Measurements from ENCODE around the gene PIGP. TPM values are rescaled to one million over a fixed set of nuclear protein-coding genes. Genes with fewer than 3 reads are reported as not detected.

PIGP gene
- total RNA-seq, 3 donors from 2014 or later (not counting 1 experiment from before 2014, with no cell fraction given), result 6.5 to 10.4 (median 8.5) TPM

DNA sequence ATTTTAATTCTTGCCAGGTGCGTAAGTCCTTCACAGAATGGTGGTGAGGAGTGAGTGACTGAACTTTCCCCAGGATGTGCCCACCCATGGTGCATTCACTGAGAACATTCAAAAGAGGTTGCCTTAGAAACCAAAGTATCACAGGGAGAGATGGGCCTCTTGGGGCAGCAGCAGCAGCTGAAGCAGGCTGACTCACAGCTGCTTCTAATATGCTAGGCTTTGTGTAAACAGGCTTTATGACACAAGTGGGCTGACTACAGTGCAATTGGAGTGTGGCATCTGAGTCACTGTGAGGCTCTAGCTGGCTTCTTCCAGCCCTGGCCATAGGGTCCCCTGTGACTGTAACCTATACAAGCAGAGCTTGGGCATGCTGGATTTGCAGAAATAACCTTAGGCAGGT, 12.6 kb downstream of the PIGP start:
- TF ChIP-seq, protein P1, sequence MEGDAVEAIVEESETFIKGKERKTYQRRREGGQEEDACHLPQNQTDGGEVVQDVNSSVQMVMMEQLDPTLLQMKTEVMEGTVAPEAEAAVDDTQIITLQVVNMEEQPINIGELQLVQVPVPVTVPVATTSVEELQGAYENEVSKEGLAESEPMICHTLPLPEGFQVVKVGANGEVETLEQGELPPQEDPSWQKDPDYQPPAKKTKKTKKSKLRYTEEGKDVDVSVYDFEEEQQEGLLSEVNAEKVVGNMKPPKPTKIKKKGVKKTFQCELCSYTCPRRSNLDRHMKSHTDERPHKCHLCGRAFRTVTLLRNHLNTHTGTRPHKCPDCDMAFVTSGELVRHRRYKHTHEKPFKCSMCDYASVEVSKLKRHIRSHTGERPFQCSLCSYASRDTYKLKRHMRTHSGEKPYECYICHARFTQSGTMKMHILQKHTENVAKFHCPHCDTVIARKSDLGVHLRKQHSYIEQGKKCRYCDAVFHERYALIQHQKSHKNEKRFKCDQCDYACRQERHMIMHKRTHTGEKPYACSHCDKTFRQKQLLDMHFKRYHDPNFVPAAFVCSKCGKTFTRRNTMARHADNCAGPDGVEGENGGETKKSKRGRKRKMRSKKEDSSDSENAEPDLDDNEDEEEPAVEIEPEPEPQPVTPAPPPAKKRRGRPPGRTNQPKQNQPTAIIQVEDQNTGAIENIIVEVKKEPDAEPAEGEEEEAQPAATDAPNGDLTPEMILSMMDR (IDR thresholded peaks at IDR 0.05), result no peak
- intact Hi-C loops (cut with micrococcal nuclease), result no loop called here
- WGBS (ENCODE audit: insufficient coverage), result 88% methylated on average over 1 of the region's 1 CpG

DNA sequence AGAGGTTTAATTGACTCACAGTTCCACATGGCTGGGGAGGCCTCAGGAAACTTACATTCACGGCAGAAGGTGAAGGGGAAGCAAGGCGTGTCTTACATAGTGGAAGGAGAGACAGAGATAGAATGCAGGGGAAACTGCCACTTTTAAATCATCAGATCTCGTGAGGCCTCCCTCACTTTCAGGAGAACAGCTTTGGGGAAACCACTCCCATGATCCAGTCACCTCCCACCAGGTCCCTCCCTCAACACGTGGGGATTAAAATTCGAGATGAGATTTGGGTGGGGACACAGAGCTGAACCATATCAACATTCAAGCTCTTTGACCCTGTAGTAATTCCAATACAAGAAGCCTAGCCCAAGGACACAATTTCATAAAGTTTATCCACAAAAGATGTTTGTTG, 13.7 kb downstream of the PIGP start:
- no peak for DNase-seq
- Histone ChIP-seq H3K36me3 (ENCODE audit: control insufficient read depth, insufficient read depth, low read length) (no peaks in the 10 kb centered on the region), H3K27me3 (ENCODE audit: control insufficient read depth, insufficient read depth, low read length) (no peaks in the 10 kb centered on the region), H3K27ac (ENCODE audit: low read length) (no peak overlapping the region), H3K4me1 (ENCODE audit: control insufficient read depth, insufficient read depth, low read length) (no peaks in the 10 kb centered on the region), H3K9me3 (ENCODE audit: control insufficient read depth, insufficient read depth, low read length) (no peaks in the 10 kb centered on the region), H3K4me3 (ENCODE audit: low read length) (no peak overlapping the region)
- H3K27me3 Mint-ChIP-seq (ENCODE audit: low read depth in 2 of 2), result peaks cover 7% of the 10 kb centered on the region in 2 donors
- WGBS (ENCODE audit: insufficient coverage), result 74% methylated on average over 5 of the region's 5 CpGs
- no peaks in the 10 kb centered on the region for H3K4me1 Mint-ChIP-seq
- H3K9me3 Mint-ChIP-seq, result no peaks in the 10 kb centered on the region
- no peak overlapping the region for H3K27ac Mint-ChIP-seq
- no peak for ATAC-seq
- no peak overlapping the region for H3K4me3 Mint-ChIP-seq
- intact Hi-C loops (cut with micrococcal nuclease), result no loop called here
- no peaks in the 10 kb centered on the region for H3K36me3 Mint-ChIP-seq
- TF ChIP-seq, protein P1 (IDR thresholded peaks at IDR 0.05), result no peak

More for the DNA sequence above, 12.6 kb downstream of the PIGP start:
- Histone ChIP-seq H3K4me1 (ENCODE audit: control insufficient read depth, insufficient read depth, low read length) (no peaks in the 10 kb centered on the region), H3K9me3 (ENCODE audit: control insufficient read depth, insufficient read depth, low read length) (no peaks in the 10 kb centered on the region), H3K4me3 (ENCODE audit: low read length) (no peak overlapping the region), H3K36me3 (ENCODE audit: control insufficient read depth, insufficient read depth, low read length) (no peaks in the 10 kb centered on the region), H3K27me3 (ENCODE audit: control insufficient read depth, insufficient read depth, low read length) (no peaks in the 10 kb centered on the region), H3K27ac (ENCODE audit: low read length) (no peak overlapping the region)
- DNase-seq (no peak), ATAC-seq (no peak)
- no peak overlapping the region for H3K4me3 Mint-ChIP-seq
- H3K27ac Mint-ChIP-seq, result no peak overlapping the region
- no peaks in the 10 kb centered on the region for H3K36me3 Mint-ChIP-seq
- peaks cover 2 to 5% of the 10 kb centered on the region in 2 donors for H3K27me3 Mint-ChIP-seq (ENCODE audit: low read depth in 2 of 2)
- no peaks in the 10 kb centered on the region for H3K4me1 Mint-ChIP-seq
- no peaks in the 10 kb centered on the region for H3K9me3 Mint-ChIP-seq

DNA sequence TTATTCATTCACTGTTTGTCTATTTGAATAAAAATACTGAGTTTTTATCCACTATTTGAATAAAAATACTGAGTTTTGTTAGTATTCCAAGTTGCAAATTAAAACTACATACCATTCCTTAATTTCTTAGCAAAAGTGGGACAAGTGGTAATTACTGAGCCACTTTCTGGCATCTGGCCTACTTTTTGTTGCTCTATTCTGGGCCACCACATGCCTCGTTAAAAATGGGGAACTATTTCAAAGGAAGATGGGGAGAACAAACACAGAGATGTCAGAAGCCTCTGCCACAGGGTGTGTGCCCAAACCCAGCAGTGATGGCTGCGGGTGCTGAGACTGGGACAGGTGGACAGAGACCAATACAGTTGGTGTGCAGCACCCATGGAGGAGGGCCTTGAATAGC, 14.6 kb downstream of the PIGP start:
- Histone ChIP-seq H3K27me3 (ENCODE audit: control insufficient read depth, insufficient read depth, low read length) (no peaks in the 10 kb centered on the region), H3K36me3 (ENCODE audit: control insufficient read depth, insufficient read depth, low read length) (no peaks in the 10 kb centered on the region), H3K4me3 (ENCODE audit: low read length) (no peak overlapping the region), H3K9me3 (ENCODE audit: control insufficient read depth, insufficient read depth, low read length) (no peaks in the 10 kb centered on the region), H3K4me1 (ENCODE audit: control insufficient read depth, insufficient read depth, low read length) (no peaks in the 10 kb centered on the region), H3K27ac (ENCODE audit: low read length) (no peak overlapping the region)
- 31% methylated on average over 2 of the region's 2 CpGs for WGBS (ENCODE audit: insufficient coverage)
- no peak overlapping the region for H3K27ac Mint-ChIP-seq
- peaks cover 7% of the 10 kb centered on the region in 2 donors for H3K27me3 Mint-ChIP-seq (ENCODE audit: low read depth in 2 of 2)
- no peak overlapping the region for H3K4me3 Mint-ChIP-seq
- TF ChIP-seq, protein P1 (IDR thresholded peaks at IDR 0.05), result no peak
- no peaks in the 10 kb centered on the region for H3K4me1 Mint-ChIP-seq
- no peak for ATAC-seq
- no peak for DNase-seq
- H3K36me3 Mint-ChIP-seq, result no peaks in the 10 kb centered on the region
- H3K9me3 Mint-ChIP-seq, result no peaks in the 10 kb centered on the region
- intact Hi-C loops (cut with micrococcal nuclease), result no loop called here

DNA sequence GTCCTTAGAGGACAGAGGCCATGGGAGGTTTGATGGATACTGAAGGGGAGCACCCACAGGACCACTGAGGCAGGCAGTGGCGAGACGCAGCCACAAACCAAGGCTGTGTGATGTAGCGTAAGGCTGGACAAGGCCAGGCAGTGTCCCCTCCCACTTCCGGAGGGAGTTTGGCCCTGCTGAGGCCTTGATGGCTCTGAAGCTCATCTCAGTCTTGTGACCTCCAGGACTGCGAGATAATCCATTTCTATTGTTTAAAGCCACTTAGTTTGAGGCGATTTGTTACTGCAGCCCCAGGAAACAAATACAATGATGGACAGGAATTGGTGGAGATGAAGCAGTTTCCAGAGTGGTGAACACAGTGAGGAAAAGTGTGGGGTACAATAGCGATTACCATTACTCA, 15.3 kb downstream of the PIGP start:
- Histone ChIP-seq H3K4me1 (ENCODE audit: control insufficient read depth, insufficient read depth, low read length) (no peaks in the 10 kb centered on the region), H3K27ac (ENCODE audit: low read length) (no peak overlapping the region), H3K4me3 (ENCODE audit: low read length) (no peak overlapping the region), H3K36me3 (ENCODE audit: control insufficient read depth, insufficient read depth, low read length) (no peaks in the 10 kb centered on the region), H3K27me3 (ENCODE audit: control insufficient read depth, insufficient read depth, low read length) (no peaks in the 10 kb centered on the region), H3K9me3 (ENCODE audit: control insufficient read depth, insufficient read depth, low read length) (no peaks in the 10 kb centered on the region)
- Mint-ChIP-seq H3K36me3 (no peaks in the 10 kb centered on the region), H3K27me3 (ENCODE audit: low read depth in 2 of 2) (peaks cover 7% of the 10 kb centered on the region in 2 donors), H3K4me1 (no peaks in the 10 kb centered on the region), H3K9me3 (no peaks in the 10 kb centered on the region), H3K27ac (no peak overlapping the region), H3K4me3 (no peak overlapping the region)
- intact Hi-C loops (cut with micrococcal nuclease), result no loop called here
- ATAC-seq (no peak), DNase-seq (no peak)
- TF ChIP-seq, protein P1 (IDR thresholded peaks at IDR 0.05), result no peak
- WGBS (ENCODE audit: insufficient coverage), result 98% methylated on average over 7 of the region's 7 CpGs

All from natural killer cell (primary cell).